Tibial nerve (tissue), 4 donors: ENCODE results near the gene TEF. TPM values are rescaled to one million over a fixed set of nuclear protein-coding genes. Genes with fewer than 3 reads are reported as not detected.

Experiments used
- DNase-seq, 2 donors: peaks; one replicate each; pipeline ENCODE4 v3.0.0-alpha.2; 2019; ENCODE audit warnings: low spot score in 2 of 2
- H3K27ac ChIP-seq, 4 donors: fragments of 200-600 bp; sonication (generic) in 3 of 4; one replicate each; pipeline ENCODE4 v1.5.1; 2017 to 2019; ENCODE audit warnings: mild to moderate bottlenecking in 1 of 4
- H3K27me3 ChIP-seq, 2 donors: fragments of 200-600 bp; sonication (generic) in 1 of 2; one replicate each; pipeline versions ENCODE4 v1.5.1 to v1.6.0; 2017 to 2019
- H3K36me3 ChIP-seq, 3 donors: fragments of 200-600 bp; sonication (generic); one replicate each; pipeline ENCODE4 v1.5.1; 2018 to 2019
- H3K4me1 ChIP-seq, 4 donors: fragments of 200-600 bp; sonication (generic) in 3 of 4; one replicate each; pipeline ENCODE4 v1.5.1; 2017 to 2019
- H3K4me3 ChIP-seq, 4 donors: fragments of 200-600 bp; sonication (generic) in 3 of 4; one replicate each; pipeline ENCODE4 v1.5.1; 2017 to 2019; ENCODE audit warnings: mild to moderate bottlenecking in 1 of 4, moderate library complexity in 1 of 4
- H3K9me3 ChIP-seq, 4 donors: fragments of 200-600 bp; sonication (generic) in 3 of 4; one replicate each; pipeline ENCODE4 v1.5.1; 2017 to 2019
- CTCF ChIP-seq, 5 experiments: fragments of 200-600 bp in 3 of 5; fragments of 450-650 bp in 2 of 5; sonication (generic) in 3 of 5; IDR thresholded peaks; one replicate each; pipeline ENCODE4 v1.5.1; 2016 to 2019; ENCODE audit warnings: antibody characterized with exemption in 5 of 5, mild to moderate bottlenecking in 3 of 5, moderate library complexity in 2 of 5
- EP300 ChIP-seq, 2 donors: sonication (generic); formaldehyde crosslinking; IDR thresholded peaks; one replicate each; pipeline ENCODE4 v1.6.1; 2017; ENCODE audit warnings: antibody characterized with exemption in 2 of 2, mild to moderate bottlenecking in 1 of 2
- POLR2A ChIP-seq, 2 donors: fragments of 450-650 bp; IDR thresholded peaks; one replicate each; pipeline ENCODE4 v1.6.1; 2017; ENCODE audit warnings: antibody characterized with exemption in 2 of 2, mild to moderate bottlenecking in 2 of 2, moderate library complexity in 2 of 2
- WGBS, 2 donors: methylation state at CpG; one replicate each; pipeline ENCODE4 v1.1.5; 2018; 5-methylcytosine and 5-hydroxymethylcytosine counted together
- total RNA-seq, 4 donors: library from RNA; depleted of rRNA; stranded (reverse); fragments of >200 nt; gene quantifications; one replicate each; pipeline ENCODE4 v1.1.0, GENCODE V29; 2016

Gene TEF
- total RNA-seq, 4 donors from 2014 or later = 20.1 to 49.4 (median 43.9) TPM

GRCh38 chr22:41367680-41368542 is 13.8 kb upstream of the TEF start:
- Histone ChIP-seq H3K36me3 (peaks cover 0 to 20% (median 0%) of the 10 kb centered on the region in 3 donors), H3K27me3 (no peaks in the 10 kb centered on the region), H3K4me1 (peaks cover 0 to 65% (median 16%) of the 10 kb centered on the region in 4 donors), H3K4me3 (peak overlapping the region; percentile 38 to 77 (median 47)), H3K9me3 (no peaks in the 10 kb centered on the region), H3K27ac (peak overlapping the region; percentile 52 to 94 (median 80))
- 29 to 31% methylated on average over 18 of the region's 18 CpGs for WGBS, 2 donors
- TF ChIP-seq CTCF (IDR thresholded peaks at IDR 0.05) = no peak
- TF ChIP-seq POLR2A (IDR thresholded peaks at IDR 0.05) = no peak
- no peak for TF ChIP-seq EP300 (IDR thresholded peaks at IDR 0.05)
- peak in 1 of 2 donors; percentile 52 for DNase-seq

- H3K4me1 ChIP-seq = peaks cover 0 to 65% (median 16%) of the 10 kb centered on the region in 4 donors
- H3K9me3 ChIP-seq = no peaks in the 10 kb centered on the region
- peak overlapping the region; percentile 52 to 94 (median 80) for H3K27ac ChIP-seq
- 43 to 53% methylated on average over 16 to 18 of the region's 19 CpGs for WGBS, 2 donors
- TF ChIP-seq POLR2A (IDR thresholded peaks at IDR 0.05) (no peak), CTCF (IDR thresholded peaks at IDR 0.05) (no peak), EP300 (IDR thresholded peaks at IDR 0.05) (no peak)
- H3K36me3 ChIP-seq = peaks cover 0 to 25% (median 0%) of the 10 kb centered on the region in 3 donors
- no peak for DNase-seq
- H3K27me3 ChIP-seq = no peaks in the 10 kb centered on the region
- H3K4me3 ChIP-seq = peak overlapping the region; percentile 38 to 77 (median 47)
These were observed 13.0 kb upstream of the TEF start for GRCh38 chr22:41368543-41369423.

- H3K36me3 ChIP-seq = peaks cover 0 to 25% (median 0%) of the 10 kb centered on the region in 3 donors
- DNase-seq = no peak
- peak overlapping the region in 3 of 4 donors; percentile 38 to 77 (median 54) for H3K4me3 ChIP-seq
- peak overlapping the region; percentile 52 to 94 (median 80) for H3K27ac ChIP-seq
- no peaks in the 10 kb centered on the region for H3K9me3 ChIP-seq
- no peaks in the 10 kb centered on the region for H3K27me3 ChIP-seq
- peaks cover 0 to 65% (median 16%) of the 10 kb centered on the region in 4 donors for H3K4me1 ChIP-seq
- 36 to 56% methylated on average over 3 of the region's 3 CpGs for WGBS, 2 donors
- TF ChIP-seq CTCF (IDR thresholded peaks at IDR 0.05) = no peak
These were observed 12.4 kb upstream of the TEF start for GRCh38 chr22:41369424-41369745.

GRCh38 chr22:41369837-41370236 is 11.9 kb upstream of the TEF start:
- TF ChIP-seq CTCF (IDR thresholded peaks at IDR 0.05) (no peak), EP300 (IDR thresholded peaks at IDR 0.05) (no peak), POLR2A (IDR thresholded peaks at IDR 0.05) (no peak)
- Histone ChIP-seq H3K27me3 (no peaks in the 10 kb centered on the region), H3K4me3 (peak overlapping the region in 2 of 4 donors; percentile 4 to 77), H3K9me3 (no peaks in the 10 kb centered on the region), H3K4me1 (peaks cover 0 to 65% (median 16%) of the 10 kb centered on the region in 4 donors), H3K36me3 (peaks cover 0 to 27% (median 0%) of the 10 kb centered on the region in 3 donors), H3K27ac (peak overlapping the region in 2 of 4 donors; percentile 90 to 94)
- no peak for DNase-seq
- 77 to 80% methylated on average over 9 of the region's 9 CpGs for WGBS, 2 donors
